ENCODE measurements around the gene FNDC5. TPM values are rescaled to one million over a fixed set of nuclear protein-coding genes. Genes with fewer than 3 reads are reported as not detected.

The FNDC5 gene
- total and polyA plus RNA-seq, 9 of the 15 experiments (the other 6 are each of a cell fraction or from before 2014, with no cell fraction given) = 0.06 to 2.1 (median 0.22) TPM

- TF ChIP-seq ZNF280A (IDR thresholded peaks at IDR 0.05; ENCODE audit: low read depth, partially characterized antibody) = no peak
- no peak for TF ChIP-seq BCLAF1 (IDR thresholded peaks at IDR 0.05; ENCODE audit: borderline replicate concordance in 1 of 2, control insufficient read depth in 1 of 2, low read depth in 2 of 2, low read length in 1 of 2)
- no peak for TF ChIP-seq ZNF165 (CRISPR knock-in tag; IDR thresholded peaks at IDR 0.05; ENCODE audit: borderline replicate concordance)
- TF ChIP-seq SETDB1 (IDR thresholded peaks at IDR 0.05; ENCODE audit: low read length) = no peak
- TF ChIP-seq SAP30 (IDR thresholded peaks at IDR 0.05; ENCODE audit: borderline replicate concordance, insufficient read depth, low read depth, low read length, poor library complexity, severe bottlenecking) = no peak
- TF ChIP-seq CHD2 (IDR thresholded peaks at IDR 0.05; ENCODE audit: low read depth, low read length) = no peak
- TF ChIP-seq ZNF347 (CRISPR knock-in tag; IDR thresholded peaks at IDR 0.05; ENCODE audit: low read depth) = no peak
Measured at GRCh38 chr1:32906654-32907053, 35.9 kb upstream of the FNDC5 start (continued).

All from K562 (cell line).